Cardiac fibroblast (primary cell): ENCODE results near the gene CABP7.
A peak's percentile ranks its signal among the peaks of the same experiment; 100 is the strongest.

Experiments used
- DNase-seq, 2 donors: peaks; one replicate each; pipeline versions ENCODE4 v3.0.0 to v3.0.0-alpha.2; 2010; ENCODE audit warnings: low read depth in 2 of 2
- H3K4me3 ChIP-seq, 2 donors: replicated peaks in 1 of 2; 1 replicate in 1 of 2; 2 replicates in 1 of 2; pipeline ENCODE4 v1.5.1; 2011; ENCODE audit warnings: low read depth in 2 of 2, low read length in 2 of 2, mild to moderate bottlenecking in 2 of 2, moderate library complexity in 1 of 2
- CTCF ChIP-seq: IDR thresholded peaks from one replicate; pipeline ENCODE4 v1.5.1; 2011; ENCODE audit warnings: low read depth, mild to moderate bottlenecking, low read length, inconsistent platforms

CABP7 gene

GRCh38 chr22:29742326-29742725, 22.5 kb downstream of the CABP7 start:
- TF ChIP-seq CTCF, result no peak
- no peak overlapping the region for H3K4me3 ChIP-seq
- no peak for DNase-seq

DNA sequence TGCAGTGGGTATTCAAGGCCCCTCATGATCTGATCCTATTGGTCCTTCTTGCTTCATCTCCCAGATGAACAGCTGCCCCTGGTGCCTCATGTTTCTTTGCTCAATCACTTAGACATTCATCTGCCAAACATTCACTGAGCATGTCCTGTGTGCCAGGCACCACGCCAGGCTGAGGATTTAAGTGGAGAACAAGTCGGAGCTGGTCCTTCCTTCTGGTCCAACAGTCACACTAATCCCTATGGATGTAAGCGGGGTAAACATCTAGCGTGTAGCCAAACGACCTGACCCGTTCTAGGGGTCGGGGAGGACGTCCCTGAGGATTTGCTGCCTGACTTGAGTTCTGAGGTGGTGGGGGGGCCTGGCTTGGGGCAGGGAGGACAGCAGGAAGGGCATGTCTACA, 25.1 kb downstream of the CABP7 start:
- peak; percentile 39 to 67 for DNase-seq
- H3K4me3 ChIP-seq, result no peak overlapping the region
- no peak for TF ChIP-seq CTCF

GRCh38 chr22:29747832-29748231, 28.0 kb downstream of the CABP7 start:
- DNase-seq, result no peak
- H3K4me3 ChIP-seq, result no peak overlapping the region
- TF ChIP-seq CTCF, result no peak

DNA sequence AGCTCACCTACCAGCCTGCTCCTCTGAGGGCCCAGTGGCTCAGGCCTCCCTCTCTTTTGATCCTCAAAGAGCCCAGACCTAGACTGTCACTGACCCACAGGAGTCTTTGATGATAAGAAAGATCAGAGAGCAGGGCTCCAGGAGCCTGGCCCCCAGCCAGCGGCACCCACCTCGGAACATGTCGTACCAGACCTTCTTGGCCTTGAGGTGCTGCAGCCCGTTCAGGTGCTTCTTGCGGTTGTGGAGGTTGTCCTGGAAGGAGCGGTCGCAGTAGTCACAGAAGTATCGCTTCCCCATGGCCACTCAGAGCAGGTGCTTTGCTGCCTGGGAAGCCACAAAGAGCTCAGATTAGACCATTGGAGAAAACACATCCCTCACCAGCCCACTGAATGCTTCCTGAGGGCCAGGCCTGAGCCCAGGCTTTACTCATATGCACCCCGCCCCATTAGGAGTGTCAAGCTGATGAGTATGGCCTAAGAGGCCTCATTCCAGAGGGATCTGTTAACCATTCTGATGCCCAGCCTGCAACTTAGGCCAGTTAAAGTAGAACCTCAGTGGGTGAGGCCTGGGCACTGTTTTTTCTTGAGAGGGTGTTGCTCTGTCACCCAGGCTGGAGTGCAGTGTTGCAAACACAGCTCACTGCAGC, 28.6 kb downstream of the CABP7 start:
- DNase-seq, result no peak
- TF ChIP-seq CTCF, result no peak
- H3K4me3 ChIP-seq, result no peak overlapping the region

DNA sequence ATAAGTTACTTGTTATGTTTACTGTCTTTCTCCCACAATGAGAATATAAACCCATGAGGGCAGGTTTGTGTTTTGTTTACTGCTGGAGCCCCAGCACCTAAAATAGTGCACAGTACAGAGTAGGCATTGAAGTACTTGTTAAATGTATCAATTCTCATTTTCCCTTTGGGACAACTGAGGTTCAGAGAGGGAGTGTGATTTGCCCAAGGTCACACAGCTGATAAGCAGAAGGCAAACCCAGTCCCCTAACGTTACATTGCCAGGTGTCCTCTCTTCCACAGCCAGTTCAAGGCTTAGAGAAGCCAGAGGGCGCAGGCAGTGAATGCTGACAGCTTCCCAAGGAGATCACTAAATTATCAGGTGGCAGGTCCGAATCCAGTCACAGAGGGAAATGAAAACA, 30.2 kb downstream of the CABP7 start:
- no peak overlapping the region for H3K4me3 ChIP-seq
- no peak for DNase-seq
- no peak for TF ChIP-seq CTCF

DNA sequence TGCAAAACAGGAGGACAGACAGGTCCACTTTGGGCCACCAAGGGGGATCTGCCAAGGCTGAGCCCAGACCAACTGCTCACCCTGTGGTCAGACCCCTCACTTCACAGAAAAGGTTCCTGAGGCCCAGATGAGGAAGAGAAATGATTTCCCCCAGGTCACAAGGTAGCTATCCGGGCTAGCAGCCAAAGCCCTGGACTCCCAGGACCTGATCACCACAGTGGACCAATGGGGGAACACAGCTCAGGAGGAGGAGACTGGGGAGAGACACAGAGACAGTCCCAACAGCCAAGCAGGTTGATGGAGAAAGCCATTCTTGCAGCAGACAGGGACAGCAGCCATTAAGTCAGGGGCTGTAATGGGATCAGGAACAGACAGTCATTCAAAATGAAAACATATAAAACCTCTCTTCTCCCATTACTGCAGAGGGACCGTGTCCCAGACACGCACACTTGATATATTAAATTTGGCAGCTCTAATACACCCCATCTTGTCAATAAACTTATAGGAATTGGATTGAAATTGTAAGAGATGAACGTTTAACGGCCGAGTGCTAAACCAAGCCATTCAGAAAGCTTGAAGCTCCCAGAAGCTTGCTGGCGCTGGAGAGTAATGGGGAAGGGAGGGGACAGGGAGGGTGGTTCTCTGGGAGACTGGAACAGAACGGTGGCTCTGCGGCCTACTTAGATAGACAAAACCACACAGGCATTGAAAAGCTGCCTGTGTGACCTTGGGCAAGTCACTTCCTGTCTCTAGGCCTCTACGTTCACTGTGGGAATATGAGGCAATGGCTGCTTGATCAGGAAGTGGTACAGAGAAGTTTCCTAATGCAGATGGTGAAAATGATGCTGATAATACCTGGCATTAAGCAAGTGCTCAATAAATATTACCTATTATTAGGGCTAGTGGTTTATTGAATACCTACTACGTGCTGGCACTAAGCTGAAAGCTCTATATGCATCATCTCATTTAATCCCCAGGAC, 31.0 kb downstream of the CABP7 start:
- no peak for TF ChIP-seq CTCF
- DNase-seq, result peak; percentile 30 to 59
- H3K4me3 ChIP-seq, result no peak overlapping the region
